NCI-H1417 treated with DMSO at 0.1 percent for 48 hours (cell line): ENCODE measurements around the gene PDK2.

Experiments
- DNase-seq: peaks from one replicate; lab custom pipeline; 2025; lab: John Stamatoyannopoulos, UW

PDK2 gene

DNA sequence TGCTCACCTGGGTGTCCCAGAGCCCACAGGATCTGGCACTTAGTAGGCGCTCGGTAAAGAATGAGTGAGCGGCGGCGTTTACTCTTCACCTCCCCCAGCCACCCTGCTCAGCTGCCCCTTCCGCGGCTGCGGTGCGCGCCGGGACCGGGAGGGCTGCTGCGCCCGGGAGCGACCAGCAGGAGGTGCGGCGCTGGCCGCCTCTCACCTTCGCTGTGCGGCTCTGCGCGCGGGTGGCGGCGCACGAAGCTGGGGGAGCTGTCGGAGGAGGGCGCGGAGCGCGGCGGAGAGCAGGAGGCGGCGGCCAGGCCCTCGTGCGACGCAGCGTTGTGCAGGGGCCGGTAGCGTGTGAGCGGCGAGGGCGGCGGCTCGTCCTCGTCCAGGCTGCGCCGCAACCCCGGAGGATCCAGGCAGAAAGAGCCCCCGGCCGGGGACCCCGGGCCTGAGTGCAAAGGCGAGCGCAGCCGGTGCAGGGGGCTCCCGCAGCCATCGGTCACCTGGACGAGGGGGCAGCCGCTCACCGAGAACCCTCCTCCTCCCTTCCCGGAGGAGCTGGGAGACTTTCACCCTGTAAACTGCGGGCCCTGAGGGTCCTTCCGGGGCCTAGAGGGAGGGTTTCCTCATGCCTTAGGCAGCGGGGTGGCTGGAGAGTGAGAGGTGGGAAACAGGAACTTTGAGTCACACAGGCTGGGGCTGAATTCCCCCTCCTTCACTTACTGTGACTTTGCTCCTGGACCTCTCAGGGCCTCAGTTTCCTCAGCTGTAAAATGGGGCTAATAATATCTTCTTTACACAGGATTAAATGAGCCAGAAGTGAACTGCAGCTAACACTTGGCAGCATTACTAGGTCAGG is 22.3 kb downstream of the PDK2 start:
- no peak for DNase-seq

DNA sequence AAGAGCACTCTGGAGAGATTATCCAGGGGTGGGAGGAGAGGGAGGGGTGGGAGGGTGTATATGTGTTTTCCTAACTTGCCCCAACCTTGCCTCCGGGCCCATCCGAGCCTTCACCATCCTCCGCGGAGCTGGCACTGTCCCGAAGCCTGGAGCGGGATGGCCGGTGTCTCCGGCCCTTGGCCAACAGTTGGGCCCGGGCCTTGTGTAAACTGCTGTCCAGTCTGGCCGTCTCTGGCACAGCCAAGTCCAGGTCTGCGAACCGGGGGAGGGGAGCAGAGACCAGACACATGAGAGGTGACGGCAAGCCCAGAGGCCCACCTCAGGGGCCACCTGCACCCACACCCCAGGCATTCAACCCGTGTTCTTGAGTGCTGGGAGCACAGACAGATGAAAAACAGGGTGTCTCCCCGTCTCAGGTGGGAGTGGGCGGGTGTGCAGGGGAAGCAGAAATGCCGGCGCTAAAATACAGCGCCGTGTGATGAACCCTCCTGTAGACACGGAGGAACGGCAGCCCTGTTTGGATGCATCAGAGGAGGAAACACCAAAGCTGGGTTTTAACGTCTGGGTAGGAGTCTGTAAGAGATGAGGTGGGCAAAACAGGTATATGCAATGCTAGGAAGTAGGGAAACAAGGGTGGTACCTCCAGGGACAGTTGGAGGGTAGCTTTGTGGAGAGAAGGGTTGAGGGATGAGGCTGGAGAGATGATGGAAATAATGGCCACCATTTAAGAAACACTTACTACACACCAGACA is 23.1 kb downstream of the PDK2 start:
- DNase-seq = no peak

DNA sequence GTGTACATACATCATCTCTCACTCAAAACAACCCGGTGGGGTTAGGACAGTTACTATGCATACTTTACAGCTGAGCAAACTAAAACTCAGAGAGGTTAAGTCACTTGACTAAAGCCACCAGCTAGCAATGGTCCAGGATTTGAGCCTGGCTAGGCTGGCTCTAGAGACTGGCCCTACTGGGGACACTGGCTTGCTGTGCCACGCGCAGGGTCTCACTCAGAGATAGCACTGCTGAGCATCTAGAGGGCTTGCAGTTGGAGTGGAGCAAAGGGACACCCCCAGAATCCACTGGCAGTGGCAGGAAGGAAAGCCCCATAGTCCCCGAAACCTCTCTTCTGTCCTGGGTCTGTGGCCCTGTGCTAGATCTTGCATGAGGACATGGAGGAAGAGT is 23.7 kb downstream of the PDK2 start:
- DNase-seq = no peak

DNA sequence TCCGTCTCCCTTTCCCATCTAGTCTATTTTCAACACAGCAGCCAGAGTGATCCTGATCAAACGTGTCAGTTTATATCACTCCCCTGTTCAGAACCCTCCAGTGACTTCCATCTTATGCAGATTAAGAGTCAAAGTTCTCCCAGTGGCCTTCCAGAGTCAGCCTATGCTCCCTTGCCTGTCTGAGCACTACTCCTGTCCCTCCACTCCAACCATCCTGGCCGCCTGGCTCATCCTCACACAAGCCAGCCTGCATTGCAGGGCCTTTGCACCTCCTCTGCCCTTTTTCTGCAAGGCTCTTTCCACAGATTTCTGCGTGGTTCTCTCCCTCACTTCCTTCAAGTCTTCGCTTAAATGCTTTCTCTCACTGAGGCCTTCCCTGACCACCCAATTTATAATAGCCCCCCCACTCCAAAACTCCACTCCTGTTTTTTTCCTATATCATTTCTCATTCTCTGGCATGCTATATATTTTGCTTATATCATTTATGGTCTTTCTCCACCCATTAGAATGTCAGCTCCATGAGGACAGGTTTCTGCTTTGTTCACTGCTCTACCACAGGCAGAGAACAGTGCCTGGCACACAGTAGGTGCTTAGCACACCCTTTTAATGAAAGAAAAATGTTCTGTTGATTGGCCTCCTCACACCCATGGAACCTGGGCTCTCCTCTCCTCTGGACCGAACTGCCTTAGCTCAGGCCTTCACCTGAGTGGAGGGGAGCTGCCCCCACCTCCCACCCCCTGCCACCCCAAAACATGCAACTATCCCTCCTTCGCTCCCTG is 25.5 kb downstream of the PDK2 start:
- DNase-seq = no peak

DNA sequence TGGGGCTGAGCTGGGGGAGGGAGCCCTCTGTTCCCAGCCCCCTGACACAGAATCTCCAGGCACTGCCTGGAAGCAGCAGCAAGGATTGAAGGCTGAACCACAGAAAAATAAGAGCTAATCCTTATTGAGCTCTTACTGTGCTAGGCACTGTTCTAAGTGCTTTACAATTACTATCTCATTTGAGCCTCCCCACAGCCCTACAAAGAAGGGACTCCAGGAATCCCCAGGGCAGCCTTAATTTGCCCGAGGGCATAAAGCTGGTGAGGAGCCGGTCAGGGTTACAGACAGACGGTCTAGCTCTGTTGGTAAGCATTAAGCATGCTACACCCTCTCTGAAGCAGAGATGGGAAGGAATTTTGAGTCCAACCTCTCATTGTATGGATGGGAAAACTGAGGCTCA is 27.8 kb downstream of the PDK2 start:
- DNase-seq = no peak

DNA sequence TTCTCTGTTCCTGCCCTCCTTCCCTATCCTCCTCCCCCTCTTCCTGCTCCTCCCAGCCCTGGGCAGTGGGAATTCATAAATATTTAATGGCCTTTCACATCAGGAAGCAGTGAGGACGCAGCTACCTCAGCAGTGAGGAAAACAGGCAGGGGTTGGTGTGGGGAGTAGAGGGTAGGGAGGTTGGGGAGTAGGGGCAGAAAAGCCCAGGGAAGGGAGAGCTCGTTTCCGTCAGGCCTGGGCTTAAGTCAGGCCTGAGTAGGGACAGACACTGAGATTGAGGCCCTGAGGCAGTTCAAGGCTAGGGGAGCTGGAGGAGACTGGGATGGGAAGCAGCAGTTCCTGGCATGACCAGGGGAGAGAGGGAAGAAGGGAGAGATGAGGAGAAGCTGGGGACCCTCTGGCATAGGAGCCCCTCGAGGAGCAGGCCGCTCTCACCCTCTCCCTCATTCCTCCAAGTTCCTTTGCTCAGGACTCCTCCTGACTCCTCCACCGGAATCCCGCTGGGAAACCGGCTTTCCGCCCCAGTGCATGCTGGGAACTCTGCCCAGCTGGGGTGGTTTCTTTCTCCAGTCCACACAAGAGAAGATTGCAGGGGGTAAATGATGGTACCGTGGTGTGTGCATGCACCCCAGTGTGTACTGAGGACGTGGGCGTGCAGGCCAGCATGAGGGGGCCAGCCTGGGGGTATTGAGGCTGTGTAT is 28.6 kb downstream of the PDK2 start:
- no peak for DNase-seq

DNA sequence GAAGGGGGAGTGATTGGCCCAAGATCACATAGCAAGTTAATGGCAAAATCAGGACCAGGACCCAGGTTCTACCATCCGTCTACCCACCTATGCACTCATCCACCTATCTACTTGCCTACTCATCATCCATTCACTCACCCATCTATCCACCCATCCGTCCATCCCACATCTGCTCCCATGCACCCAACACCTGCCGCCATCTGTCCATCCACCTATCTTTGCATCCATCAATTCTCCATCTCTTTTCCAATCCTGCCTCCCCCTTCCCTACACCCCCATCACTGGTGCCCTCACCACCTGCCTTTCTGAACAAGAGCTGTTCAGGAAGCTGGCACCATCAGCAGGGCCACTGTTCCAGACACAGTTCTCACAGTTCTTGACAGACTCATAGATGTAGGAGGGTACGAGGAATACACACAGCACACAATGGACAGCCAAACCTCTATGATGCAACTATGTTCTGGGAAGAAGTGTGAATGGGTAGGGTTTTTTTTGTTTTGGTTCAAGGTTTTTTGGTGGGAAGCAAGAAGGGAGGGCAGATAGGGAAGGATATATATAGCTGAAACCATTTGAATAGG is 30.4 kb downstream of the PDK2 start:
- DNase-seq = no peak

DNA sequence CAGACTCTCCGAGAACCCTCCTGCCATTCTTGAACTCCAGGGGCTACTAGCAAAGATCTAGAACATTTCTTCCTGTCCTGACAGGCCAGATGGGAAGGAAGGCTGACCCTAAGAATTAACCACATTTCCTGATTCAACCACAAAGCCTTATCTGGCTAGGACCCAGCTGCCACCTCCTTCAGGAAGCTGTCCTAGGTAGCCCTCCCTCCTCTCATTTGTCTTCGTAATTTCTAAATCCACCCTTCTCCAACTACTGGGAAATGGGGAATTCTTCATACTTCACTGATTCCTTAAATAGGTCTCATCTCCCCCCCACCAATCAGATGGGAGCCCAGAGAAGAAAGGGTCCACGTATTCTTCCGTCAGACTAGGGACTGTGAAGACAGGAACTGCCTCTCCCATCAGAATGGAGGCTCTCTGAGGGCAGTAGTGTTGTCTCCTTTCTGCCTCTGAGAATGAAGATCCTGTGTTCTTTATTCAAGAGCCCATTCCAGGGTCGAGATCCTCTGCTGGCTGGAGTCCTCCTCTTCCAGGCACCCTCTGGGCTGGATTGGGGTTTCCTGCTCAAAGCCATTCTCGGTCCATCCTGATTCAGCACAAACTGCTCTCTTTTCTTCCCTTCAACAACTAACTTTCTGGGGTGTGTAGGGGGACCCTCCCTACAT is 32.7 kb downstream of the PDK2 start:
- no peak for DNase-seq

DNA sequence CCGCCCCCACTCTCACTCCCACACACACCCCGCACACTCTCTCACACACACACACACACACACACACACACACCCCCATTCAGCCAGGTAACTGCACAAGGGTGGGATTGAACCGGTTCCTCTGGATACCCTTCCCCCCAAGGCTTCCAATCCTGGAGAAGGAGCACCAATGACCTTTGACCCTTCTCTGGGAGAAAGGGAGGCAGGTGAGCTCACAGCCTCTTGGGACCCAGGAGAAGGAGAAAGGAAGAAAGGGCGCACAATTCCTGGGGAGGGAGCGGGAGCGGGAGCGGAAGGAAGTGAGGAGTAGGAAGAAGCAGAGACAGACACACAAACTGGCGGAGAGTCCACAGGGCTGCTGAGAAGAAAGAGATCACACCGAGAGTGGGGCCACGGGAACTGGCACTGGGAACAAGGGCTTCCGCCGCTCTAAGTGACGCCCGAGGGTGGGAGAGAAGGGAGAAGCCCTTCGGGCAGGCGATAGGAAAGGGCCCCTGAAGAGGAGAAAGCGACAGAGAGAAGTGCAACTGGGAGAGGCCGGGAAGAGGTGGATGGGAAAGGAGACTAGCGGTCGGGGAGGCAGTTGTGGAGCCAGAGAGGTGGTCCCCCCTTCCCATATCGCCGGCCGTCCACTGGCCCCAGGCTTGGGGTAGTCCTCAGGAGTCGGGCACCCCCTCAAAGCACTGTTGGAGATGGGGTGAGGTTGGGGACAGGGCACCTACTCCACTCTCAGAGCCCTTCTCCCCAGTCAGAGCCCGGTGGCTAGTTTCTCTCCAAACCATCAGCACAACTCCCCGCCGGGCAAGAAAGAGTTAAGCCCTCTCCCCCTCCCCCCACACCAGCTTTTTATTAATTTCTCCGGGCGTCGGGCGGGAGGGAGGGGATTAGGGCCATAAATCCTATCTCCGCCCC is 33.5 kb downstream of the PDK2 start:
- DNase-seq = no peak

DNA sequence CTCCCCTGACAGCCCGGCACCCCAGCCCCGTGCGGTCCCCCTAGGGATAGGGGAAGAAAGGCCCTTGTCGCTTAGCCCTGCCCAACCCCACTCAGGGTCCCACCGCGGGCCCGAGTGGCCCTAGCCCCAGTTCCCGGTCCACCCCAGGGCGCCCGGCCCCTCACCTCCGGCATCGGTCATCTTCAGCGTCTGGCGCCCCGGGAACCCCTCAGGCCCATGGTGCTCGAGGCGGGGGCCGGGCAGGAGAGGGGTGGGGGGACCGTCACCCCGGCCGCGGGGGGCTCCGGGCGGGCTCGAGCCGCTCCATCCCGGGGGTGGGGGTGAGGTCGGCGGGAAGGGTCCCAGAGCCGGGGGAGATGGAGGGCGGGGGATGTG is 34.2 kb downstream of the PDK2 start:
- no peak for DNase-seq

DNA sequence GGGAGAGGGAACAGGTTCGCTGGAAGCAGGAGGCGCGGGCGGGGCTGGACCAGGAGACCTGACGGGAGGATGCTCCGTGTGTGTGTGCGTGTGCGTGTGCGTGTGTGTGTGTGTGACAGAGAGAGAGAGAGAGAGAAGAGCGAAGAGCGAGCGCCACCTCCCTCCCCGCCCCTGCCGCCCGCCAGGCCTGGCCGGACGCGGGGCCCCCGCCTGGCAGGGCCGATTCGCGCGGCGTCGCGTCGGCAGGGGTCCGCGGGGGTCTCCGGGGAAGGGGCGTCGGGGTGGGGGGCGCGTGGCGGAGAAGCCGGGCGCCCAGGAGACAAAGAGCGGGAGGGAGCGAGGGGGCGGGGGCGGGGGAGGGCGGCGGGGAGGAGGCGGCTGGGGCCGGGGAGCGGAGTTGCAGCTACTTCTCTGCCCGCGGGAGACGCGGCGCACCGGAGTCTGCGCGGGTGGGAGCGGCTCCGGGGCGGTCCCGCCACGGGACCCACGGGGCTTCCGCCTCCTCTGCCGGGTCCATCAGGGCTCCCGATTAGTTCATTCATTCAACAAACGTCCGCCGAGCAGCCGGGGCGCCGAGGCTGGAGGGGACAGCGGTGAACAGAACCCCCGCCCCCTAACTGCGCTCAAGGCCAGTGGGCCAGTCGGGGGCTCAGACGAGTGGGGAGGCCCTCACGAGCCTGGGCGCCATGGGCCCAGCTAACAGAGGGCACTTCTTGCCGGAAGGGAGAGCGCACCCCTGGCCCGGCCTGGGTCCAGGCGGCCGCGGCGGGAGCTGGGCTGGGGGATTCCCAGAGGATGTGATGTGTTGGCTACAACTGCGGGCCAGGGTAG is 34.8 kb downstream of the PDK2 start, which contains the start of gene SAMD14:
SAMD14 (minus strand) TSS at position 433 of the 831 bp plus-strand sequence. CDS start 5,201 bp downstream, outside the sequence.
- no peak for DNase-seq

DNA sequence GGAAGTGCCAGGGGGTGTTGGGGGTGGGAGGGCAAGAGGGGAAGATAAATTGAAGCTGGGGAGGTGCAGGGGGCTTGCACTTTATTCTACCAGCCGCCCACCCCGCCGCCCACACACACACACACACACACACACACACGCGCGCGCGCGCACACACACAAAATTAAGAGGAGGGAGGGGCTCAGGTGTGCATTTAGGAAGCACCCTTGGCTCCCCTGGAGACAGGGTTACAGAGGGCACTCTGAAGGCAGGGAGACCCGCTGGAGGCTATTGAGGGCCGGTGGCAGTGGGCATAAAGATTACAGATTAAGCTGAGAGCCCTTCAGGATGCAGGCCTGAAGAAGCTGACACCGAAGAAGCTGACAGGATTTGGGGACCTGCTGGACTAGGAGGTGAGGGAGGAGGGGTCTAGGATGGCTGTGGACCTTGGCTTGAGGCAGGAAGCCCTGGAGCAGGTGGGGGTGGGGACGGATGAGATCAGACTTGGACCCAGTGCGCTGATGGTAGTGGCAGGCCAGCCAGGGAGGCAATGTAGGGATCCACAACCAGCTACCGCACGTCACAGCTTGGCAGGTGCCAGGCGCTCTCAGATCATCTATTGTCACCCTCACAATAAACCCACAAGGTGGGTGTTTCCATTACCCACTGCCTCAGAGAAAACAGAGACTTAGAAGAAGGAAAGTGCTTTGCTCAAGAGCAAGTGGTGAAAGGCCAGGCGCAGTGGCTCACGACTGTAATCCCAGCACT is 35.6 kb downstream of the PDK2 start:
- DNase-seq = no peak

DNA sequence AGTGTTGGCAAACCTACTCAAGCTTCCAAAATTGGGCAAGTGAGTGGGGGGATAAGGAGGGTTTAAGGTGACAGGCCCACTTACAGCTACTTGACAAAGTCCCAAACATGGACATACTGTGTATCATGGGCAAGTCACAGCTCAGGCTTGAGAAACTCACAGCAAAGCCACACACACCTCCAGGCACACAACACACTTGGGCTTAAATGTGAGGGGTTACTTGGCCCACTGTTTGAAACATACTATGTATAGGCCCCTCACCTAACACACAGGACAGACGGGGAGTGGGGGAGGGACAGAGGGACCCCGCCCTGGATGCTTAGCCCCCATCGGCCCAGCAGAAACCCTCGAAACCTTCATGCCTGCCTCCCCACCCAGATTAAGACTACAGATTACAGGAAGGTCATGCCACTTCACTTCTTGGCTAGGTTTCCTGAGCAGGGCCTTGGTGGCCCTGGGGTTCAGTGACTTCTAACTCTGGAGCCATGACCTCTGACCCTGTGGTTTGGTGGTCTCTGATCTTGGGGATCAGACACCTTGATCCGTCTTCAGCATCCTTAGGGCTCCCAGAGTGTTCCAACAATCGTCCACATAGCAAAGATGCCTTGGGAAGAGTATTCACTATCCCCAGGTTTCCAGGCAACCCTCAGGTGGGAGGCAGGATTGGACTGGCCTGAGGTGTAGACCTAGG is 37.1 kb downstream of the PDK2 start:
- DNase-seq = no peak

DNA sequence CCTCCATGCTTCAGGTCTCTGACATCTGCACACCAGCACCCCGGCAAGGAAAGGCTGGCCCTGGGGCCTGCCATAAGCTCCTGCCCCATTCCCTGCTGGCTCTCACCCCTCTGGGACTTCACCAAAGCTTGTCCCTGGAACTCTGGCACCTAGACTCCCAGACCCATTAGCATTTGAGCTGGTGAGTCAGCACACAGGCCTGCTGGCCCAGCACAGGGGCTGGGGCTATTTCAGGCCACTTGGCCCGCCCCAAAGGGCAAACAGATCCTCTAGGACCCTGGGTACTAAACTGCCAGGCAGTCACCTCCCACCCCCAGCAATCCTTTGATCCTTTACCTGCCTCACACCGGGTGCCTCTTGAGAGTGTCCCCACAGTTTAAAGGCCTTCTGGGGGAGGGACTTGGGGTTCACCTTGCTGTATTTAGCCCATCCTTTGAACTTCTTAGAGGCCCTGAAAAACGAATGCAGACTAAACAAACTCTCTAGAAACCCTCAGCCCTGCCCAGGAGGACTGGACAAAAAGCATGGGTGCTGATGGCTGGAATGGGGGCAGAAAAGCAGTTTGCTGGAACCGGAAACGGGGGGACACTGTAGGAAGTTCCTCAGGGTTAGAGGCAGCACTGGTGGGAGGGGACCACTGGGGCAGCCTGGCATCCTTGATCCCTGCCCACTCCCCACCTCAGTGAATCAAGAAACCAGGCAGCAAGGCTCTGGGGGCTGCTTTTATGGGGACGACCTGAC is 38.0 kb downstream of the PDK2 start:
- DNase-seq = no peak

DNA sequence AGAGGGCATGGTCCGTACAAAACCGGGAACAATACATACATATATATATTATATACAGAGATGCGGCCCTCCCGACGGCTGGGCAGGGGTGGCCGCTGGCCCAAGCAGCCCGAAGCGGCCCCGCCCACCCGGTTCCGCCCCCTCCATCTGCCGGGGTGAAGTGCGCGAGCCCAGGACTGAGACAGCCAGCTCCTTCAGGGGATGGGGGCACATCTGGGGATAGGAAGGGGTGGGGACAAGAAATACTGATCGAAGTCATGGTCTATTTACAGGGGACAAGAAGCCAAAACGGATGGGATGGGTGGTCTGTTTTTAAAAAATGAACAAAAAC is 38.6 kb downstream of the PDK2 start:
- no peak for DNase-seq

DNA sequence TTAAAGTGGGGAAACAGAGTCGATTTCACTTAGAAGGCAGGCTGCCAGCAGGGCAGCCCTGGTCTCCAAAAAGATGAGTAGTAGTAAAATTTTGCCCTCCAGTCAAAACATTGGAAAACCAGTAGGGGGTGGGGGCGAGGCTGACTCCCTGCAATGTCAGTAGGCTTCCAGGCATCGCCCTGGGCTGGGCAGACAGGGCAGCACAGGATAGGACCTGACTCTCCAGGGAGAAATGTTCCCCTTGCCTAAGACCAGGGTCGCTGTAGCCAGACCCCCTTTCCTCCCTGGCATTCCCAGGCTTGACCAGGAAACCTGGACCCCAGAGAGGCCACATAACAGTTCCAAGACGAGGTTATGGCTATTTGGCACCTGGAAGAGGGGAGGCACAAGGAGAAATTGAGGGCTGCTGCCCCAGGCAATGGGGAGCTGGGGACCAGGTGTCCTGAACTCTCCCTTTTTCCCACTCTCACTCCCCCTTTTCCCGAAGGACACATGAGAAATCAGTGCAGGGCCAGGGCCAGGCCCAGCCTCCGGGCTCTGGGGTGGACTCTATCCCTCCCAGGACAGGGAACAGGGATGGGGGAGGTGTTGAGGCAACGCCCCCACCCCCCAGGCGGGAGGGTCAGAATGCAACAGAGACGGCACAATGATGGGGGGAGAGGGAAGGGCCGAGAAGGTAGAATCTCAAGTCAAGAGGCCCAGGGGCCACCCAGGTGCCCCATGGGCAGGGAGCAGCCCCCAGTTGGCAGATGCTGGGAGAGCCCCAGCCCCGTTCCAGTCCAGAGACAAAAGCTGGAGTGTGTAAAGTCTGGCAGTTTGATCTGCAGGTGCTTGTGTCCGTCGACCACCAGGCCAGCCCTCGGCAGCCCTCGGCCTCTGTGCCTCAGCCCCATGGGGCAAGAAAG is 39.3 kb downstream of the PDK2 start:
- DNase-seq = no peak
